ENCODE results near the gene CACNA1F.

Gene CACNA1F

DNA sequence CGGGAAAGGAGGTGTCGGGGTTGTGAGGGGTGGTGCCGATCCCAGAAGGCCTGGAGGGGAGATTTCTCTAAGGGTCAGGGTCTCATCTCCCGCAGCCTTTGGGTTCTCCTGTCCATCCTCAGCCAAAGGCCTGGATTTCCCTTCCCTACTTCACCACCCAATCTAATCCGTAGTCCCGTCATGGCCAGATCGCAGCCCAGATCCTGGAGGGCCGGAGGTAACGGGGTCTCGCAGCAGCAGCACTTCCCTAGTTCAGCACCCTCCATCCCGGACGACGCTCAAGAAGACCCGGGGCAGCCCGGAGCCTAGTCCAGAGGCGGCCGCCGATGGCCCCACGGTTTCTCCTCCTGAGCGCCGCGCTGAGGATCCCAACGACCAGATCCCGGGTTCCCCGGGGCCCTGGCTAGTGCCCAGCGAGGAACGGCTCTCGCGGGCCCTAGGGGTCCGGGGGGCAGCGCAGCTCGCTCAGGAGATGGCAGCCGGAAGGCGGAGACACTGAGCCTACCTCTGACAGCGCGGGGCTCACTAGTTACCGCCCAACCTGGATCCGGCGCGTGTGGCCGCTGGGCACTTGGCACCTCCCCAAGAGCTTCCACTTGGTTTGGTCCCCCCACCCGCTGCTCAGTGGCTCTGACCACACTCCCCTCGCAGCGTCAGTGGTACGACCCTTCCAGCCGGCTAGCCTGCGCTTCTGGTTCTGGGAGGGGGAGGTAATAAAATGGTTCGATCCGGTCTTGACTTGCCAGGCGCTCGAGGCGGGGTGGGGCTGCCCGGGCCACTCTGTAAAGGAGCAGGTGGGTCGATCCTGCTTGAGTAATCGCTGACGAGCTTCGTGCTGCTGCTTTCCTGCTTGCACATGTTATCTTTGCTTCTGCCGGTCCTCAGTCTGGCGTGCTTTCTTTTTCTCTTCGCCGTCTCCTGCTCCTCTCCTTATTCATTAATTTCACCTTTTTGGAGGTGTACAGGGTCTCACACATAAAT is 66.9 kb downstream of the CACNA1F start:
- Histone ChIP-seq H3K27ac (peak overlapping the region; percentile 70), H3K4me3 (ENCODE audit: low read depth, low read length) (peak overlapping the region; percentile 47), H3K27me3 (replicated peaks) (no peaks in the 10 kb centered on the region), H3K36me3 (replicated peaks) (no peaks in the 10 kb centered on the region)
- peak; percentile 58 for DNase-seq
- in situ Hi-C loops (cut with HindIII; ENCODE audit: low pct_ligation_motif_present, low sequenced_read_pairs) = no loop called here
- TF ChIP-seq, protein P1, sequence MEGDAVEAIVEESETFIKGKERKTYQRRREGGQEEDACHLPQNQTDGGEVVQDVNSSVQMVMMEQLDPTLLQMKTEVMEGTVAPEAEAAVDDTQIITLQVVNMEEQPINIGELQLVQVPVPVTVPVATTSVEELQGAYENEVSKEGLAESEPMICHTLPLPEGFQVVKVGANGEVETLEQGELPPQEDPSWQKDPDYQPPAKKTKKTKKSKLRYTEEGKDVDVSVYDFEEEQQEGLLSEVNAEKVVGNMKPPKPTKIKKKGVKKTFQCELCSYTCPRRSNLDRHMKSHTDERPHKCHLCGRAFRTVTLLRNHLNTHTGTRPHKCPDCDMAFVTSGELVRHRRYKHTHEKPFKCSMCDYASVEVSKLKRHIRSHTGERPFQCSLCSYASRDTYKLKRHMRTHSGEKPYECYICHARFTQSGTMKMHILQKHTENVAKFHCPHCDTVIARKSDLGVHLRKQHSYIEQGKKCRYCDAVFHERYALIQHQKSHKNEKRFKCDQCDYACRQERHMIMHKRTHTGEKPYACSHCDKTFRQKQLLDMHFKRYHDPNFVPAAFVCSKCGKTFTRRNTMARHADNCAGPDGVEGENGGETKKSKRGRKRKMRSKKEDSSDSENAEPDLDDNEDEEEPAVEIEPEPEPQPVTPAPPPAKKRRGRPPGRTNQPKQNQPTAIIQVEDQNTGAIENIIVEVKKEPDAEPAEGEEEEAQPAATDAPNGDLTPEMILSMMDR (IDR thresholded peaks at IDR 0.05; ENCODE audit: low read depth, low read length, missing control alignments) = peak; percentile 24

DNA sequence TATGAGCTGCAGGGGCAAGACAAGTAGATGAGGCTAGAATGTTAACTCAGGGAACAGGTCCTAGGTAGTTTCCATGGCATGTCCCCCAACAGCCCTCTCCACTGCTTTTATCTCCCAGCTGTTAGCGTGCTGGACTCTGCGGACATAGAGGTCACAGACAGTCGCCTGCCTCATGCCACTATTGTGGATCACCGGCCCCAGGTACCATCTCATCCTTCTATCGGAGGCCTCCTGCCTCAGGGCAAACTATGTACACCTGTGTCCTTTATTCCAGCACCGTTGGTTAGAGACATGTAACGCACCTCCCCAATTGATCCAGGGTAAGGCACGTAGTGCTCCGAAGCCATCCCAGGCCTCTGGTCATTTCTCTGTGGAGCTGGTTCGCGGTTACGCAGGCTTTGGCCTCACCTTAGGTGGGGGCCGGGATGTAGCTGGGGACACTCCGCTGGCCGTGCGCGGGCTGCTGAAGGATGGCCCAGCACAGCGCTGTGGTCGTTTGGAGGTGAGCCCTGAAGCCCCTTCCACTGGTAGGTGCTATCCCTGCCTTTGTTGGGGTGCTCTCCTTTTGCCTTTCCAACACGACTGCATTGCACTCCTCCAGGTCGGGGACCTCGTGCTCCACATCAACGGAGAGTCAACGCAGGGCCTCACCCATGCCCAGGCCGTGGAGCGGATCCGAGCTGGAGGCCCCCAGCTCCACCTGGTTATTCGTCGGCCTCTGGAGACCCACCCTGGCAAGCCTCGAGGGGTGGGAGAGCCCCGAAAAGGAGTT is 68.4 kb downstream of the CACNA1F start:
- TF ChIP-seq, protein P1 (IDR thresholded peaks at IDR 0.05; ENCODE audit: low read depth, low read length, missing control alignments) = no peak
- H3K36me3 ChIP-seq (replicated peaks) = no peaks in the 10 kb centered on the region
- no peak overlapping the region for H3K27ac ChIP-seq
- in situ Hi-C loops (cut with HindIII; ENCODE audit: low pct_ligation_motif_present, low sequenced_read_pairs) = no loop called here
- no peak overlapping the region for H3K4me3 ChIP-seq (ENCODE audit: low read depth, low read length)
- DNase-seq = no peak
- no peaks in the 10 kb centered on the region for H3K27me3 ChIP-seq (replicated peaks)

DNA sequence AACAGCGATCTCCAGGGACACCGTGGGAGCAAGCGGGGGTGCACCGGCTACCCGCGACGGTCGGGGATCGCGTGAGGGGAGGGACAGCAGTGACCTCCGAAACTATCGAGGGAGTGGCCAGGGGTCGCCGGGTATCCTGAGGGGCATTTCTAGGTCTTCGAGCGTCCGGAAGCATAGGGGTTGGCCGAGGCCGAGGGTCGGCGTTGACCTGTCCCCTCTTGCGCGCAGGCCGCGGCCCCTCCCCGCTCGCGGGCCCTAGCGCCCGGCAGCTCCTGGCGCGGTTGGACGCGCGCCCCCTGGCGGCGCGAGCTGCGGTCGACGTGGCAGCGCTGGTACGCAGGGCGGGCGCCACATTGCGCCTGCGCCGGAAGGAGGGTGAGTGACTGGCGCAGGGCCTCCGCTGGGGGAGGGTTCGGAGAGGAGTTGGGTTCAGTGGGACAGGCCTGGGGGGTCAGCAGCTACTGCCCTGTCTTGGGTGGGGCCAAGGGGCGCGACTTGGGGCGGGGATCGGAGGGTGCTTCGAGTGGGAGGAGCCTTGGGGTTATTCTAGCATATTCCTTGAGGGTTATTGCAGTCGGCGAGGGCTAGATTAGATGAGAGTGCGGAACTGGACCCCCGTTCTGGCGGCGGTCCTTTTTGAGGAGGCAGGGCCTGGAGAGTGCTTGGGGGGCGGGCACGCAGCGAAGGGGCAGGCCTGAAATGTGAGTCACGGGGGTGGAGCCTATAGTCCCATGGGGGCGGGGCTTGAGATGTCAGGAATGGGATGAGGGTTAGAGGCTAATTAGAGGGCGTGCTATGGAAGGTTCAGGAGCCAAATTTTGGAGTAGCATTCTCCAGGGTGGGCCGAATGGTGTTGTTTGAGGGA is 69.4 kb downstream of the CACNA1F start:
- Histone ChIP-seq H3K27ac (peak overlapping the region; percentile 90), H3K36me3 (replicated peaks) (no peaks in the 10 kb centered on the region), H3K27me3 (replicated peaks) (no peaks in the 10 kb centered on the region), H3K4me3 (ENCODE audit: low read depth, low read length) (peak overlapping the region; percentile 47)
- DNase-seq = peak; percentile 64
- in situ Hi-C loops (cut with HindIII; ENCODE audit: low pct_ligation_motif_present, low sequenced_read_pairs) = no loop called here
- TF ChIP-seq, protein P1 (IDR thresholded peaks at IDR 0.05; ENCODE audit: low read depth, low read length, missing control alignments) = peak; percentile 33

DNA sequence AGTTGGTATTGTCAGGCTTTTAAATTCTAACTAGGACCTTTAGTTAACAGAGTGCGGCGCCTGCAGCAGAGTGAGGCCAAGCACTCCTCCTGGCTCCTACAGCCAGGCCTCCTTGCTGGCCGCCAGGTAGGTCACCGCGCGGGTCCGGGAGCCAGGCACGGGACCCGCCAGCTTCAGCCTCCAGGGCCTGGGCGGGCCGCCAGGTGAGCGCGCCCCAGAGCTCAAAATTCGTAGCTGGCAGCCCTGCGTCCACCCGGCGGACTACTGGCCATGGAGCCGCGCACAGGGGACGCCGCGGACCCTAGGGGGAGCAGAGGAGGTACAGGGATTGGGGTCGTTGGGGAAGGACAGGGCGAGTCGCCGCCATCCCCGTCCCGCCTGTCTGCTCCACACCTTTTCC is 70.5 kb downstream of the CACNA1F start, which contains the start of gene MAGIX:
TSS of gene MAGIX (plus strand) at position 139 of the 400 bp plus-strand sequence. CDS start at position 271, 132 bp downstream.
- TF ChIP-seq, protein P1 (IDR thresholded peaks at IDR 0.05; ENCODE audit: low read depth, low read length, missing control alignments) = no peak
- DNase-seq = no peak
- H3K36me3 ChIP-seq (replicated peaks) = no peaks in the 10 kb centered on the region
- no peaks in the 10 kb centered on the region for H3K27me3 ChIP-seq (replicated peaks)
- in situ Hi-C loops (cut with HindIII; ENCODE audit: low pct_ligation_motif_present, low sequenced_read_pairs) = no loop called here
- H3K4me3 ChIP-seq (ENCODE audit: low read depth, low read length) = peak within 1 kb of the TSS; percentile 47
- peak within 1 kb of the TSS; percentile 90 for H3K27ac ChIP-seq

DNA sequence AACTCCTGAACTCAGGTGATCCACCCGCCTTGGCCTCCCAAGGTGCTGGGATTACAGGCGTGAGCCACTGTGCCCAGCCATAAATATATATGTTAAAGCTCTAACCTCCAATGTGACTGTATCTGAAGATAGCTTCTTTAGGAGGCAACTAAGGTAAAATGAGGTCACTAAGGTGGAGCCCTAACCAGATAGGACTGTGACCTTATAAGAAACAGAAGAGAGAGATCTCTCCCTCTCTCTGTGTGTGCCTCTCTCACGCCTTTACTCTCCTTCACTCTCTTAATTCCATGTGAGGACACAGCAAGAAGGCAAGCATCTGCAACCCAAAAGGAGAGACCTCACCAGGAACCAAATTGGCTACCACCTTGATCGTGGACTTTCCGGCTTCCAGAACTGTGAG is 71.5 kb downstream of the CACNA1F start:
- TF ChIP-seq, protein P1 (IDR thresholded peaks at IDR 0.05; ENCODE audit: low read depth, low read length, missing control alignments) = no peak
- Histone ChIP-seq H3K4me3 (ENCODE audit: low read depth, low read length) (no peak overlapping the region), H3K27me3 (replicated peaks) (no peaks in the 10 kb centered on the region), H3K27ac (no peak overlapping the region), H3K36me3 (replicated peaks) (no peaks in the 10 kb centered on the region)
- no peak for DNase-seq
- in situ Hi-C loops (cut with HindIII; ENCODE audit: low pct_ligation_motif_present, low sequenced_read_pairs) = no loop called here
